ENCODE results near the gene MAP3K20. TPM values are rescaled to one million over a fixed set of nuclear protein-coding genes. Genes with fewer than 3 reads are reported as not detected.
"Not testable (repeated sequence)": the region's sequence is repeated elsewhere in the genome, so short reads cannot be mapped to it uniquely, and the experiment has no call there.

The MAP3K20 gene
- total and polyA plus RNA-seq, 5 donors from 2014 or later = 1.3 to 1.9 (median 1.7) TPM

GRCh38 chr2:173122936-173123335 is 47.3 kb downstream of the MAP3K20 start:
- no peaks in the 10 kb centered on the region for H3K36me3 Mint-ChIP-seq
- Histone ChIP-seq H3K4me3 (ENCODE audit: low read depth, low read length) (no peak overlapping the region), H3K27ac (ENCODE audit: insufficient read depth, low read length, poor library complexity, severe bottlenecking) (no peak overlapping the region), H3K9me3 (ENCODE audit: control insufficient read depth in 2 of 2, low read length in 2 of 2) (no peaks in the 10 kb centered on the region), H3K4me1 (ENCODE audit: control insufficient read depth, insufficient read depth, low read length, poor library complexity, severe bottlenecking) (no peaks in the 10 kb centered on the region), H3K36me3 (ENCODE audit: control insufficient read depth, insufficient read depth, low read length) (no peaks in the 10 kb centered on the region), H3K27me3 (ENCODE audit: control insufficient read depth, insufficient read depth, low read length) (no peaks in the 10 kb centered on the region)
- H3K27me3 Mint-ChIP-seq = peaks cover 10% of the 10 kb centered on the region
- H3K4me1 Mint-ChIP-seq = no peaks in the 10 kb centered on the region
- no peak overlapping the region for H3K4me3 Mint-ChIP-seq
- no peak overlapping the region for H3K27ac Mint-ChIP-seq
- no peak for ATAC-seq (ENCODE audit: low read depth in 2 of 2)
- H3K9me3 Mint-ChIP-seq = peaks cover 0 to 1% (median 0%) of the 10 kb centered on the region in 7 donors
- DNase-seq = no peak

- Histone ChIP-seq H3K36me3 (ENCODE audit: control insufficient read depth, insufficient read depth, low read length) (no peaks in the 10 kb centered on the region), H3K27ac (ENCODE audit: insufficient read depth, low read length, poor library complexity, severe bottlenecking) (no peak overlapping the region), H3K4me3 (ENCODE audit: low read depth, low read length) (no peak overlapping the region), H3K4me1 (ENCODE audit: control insufficient read depth, insufficient read depth, low read length, poor library complexity, severe bottlenecking) (no peaks in the 10 kb centered on the region), H3K27me3 (ENCODE audit: control insufficient read depth, insufficient read depth, low read length) (no peaks in the 10 kb centered on the region), H3K9me3 (ENCODE audit: control insufficient read depth in 2 of 2, low read length in 2 of 2) (no peaks in the 10 kb centered on the region)
- peaks cover 10% of the 10 kb centered on the region for H3K27me3 Mint-ChIP-seq
- no peaks in the 10 kb centered on the region for H3K36me3 Mint-ChIP-seq
- DNase-seq = no peak
- peaks cover 0 to 1% (median 0%) of the 10 kb centered on the region in 7 donors for H3K9me3 Mint-ChIP-seq
- ATAC-seq (ENCODE audit: low read depth in 2 of 2) = no peak
- H3K27ac Mint-ChIP-seq = no peak overlapping the region
- H3K4me1 Mint-ChIP-seq = no peaks in the 10 kb centered on the region
- H3K4me3 Mint-ChIP-seq = no peak overlapping the region
Observed at GRCh38 chr2:173124441-173124840, 48.8 kb downstream of the MAP3K20 start.

GRCh38 chr2:173126819-173127218 is 51.2 kb downstream of the MAP3K20 start:
- no peaks in the 10 kb centered on the region for H3K36me3 ChIP-seq (ENCODE audit: control insufficient read depth, insufficient read depth, low read length)
- Mint-ChIP-seq H3K27me3 (peaks cover 4% of the 10 kb centered on the region), H3K36me3 (no peaks in the 10 kb centered on the region), H3K9me3 (peaks cover 0 to 1% (median 0%) of the 10 kb centered on the region in 7 donors), H3K4me3 (no peak overlapping the region), H3K27ac (no peak overlapping the region), H3K4me1 (no peaks in the 10 kb centered on the region)
- H3K4me3 ChIP-seq (ENCODE audit: low read depth, low read length) = no peak overlapping the region
- ATAC-seq (ENCODE audit: low read depth in 2 of 2) = no peak
- no peaks in the 10 kb centered on the region for H3K27me3 ChIP-seq (ENCODE audit: control insufficient read depth, insufficient read depth, low read length)
- H3K27ac ChIP-seq (ENCODE audit: insufficient read depth, low read length, poor library complexity, severe bottlenecking) = no peak overlapping the region
- H3K9me3 ChIP-seq (ENCODE audit: control insufficient read depth in 2 of 2, low read length in 2 of 2) = no peaks in the 10 kb centered on the region
- DNase-seq = no peak
- H3K4me1 ChIP-seq (ENCODE audit: control insufficient read depth, insufficient read depth, low read length, poor library complexity, severe bottlenecking) = no peaks in the 10 kb centered on the region

- H3K27me3 ChIP-seq (ENCODE audit: control insufficient read depth, insufficient read depth, low read length); H3K9me3 Mint-ChIP-seq; H3K27ac Mint-ChIP-seq; H3K9me3 ChIP-seq (ENCODE audit: control insufficient read depth in 2 of 2, low read length in 2 of 2); H3K4me3 Mint-ChIP-seq; H3K4me1 Mint-ChIP-seq; H3K27me3 Mint-ChIP-seq; H3K36me3 Mint-ChIP-seq; DNase-seq; H3K36me3 ChIP-seq (ENCODE audit: control insufficient read depth, insufficient read depth, low read length); H3K27ac ChIP-seq (ENCODE audit: insufficient read depth, low read length, poor library complexity, severe bottlenecking); H3K4me1 ChIP-seq (ENCODE audit: control insufficient read depth, insufficient read depth, low read length, poor library complexity, severe bottlenecking); ATAC-seq (ENCODE audit: low read depth in 2 of 2); H3K4me3 ChIP-seq (ENCODE audit: low read depth, low read length): not testable (repeated sequence)
Observed at GRCh38 chr2:173128132-173128531, 52.5 kb downstream of the MAP3K20 start.

- Histone ChIP-seq H3K4me1 (ENCODE audit: control insufficient read depth, insufficient read depth, low read length, poor library complexity, severe bottlenecking) (no peaks in the 10 kb centered on the region), H3K27me3 (ENCODE audit: control insufficient read depth, insufficient read depth, low read length) (no peaks in the 10 kb centered on the region), H3K9me3 (ENCODE audit: control insufficient read depth in 2 of 2, low read length in 2 of 2) (no peaks in the 10 kb centered on the region), H3K27ac (ENCODE audit: insufficient read depth, low read length, poor library complexity, severe bottlenecking) (no peak overlapping the region), H3K36me3 (ENCODE audit: control insufficient read depth, insufficient read depth, low read length) (no peaks in the 10 kb centered on the region), H3K4me3 (ENCODE audit: low read depth, low read length) (no peak overlapping the region)
- Mint-ChIP-seq H3K27me3 (peaks cover 17% of the 10 kb centered on the region), H3K4me3 (no peak overlapping the region), H3K27ac (no peak overlapping the region), H3K4me1 (peaks cover 0 to 4% (median 0%) of the 10 kb centered on the region in 4 donors), H3K36me3 (no peaks in the 10 kb centered on the region), H3K9me3 (peaks cover 0 to 1% (median 0%) of the 10 kb centered on the region in 7 donors)
- ATAC-seq (ENCODE audit: low read depth in 2 of 2) (no peak), DNase-seq (no peak)
Observed at GRCh38 chr2:173130496-173131465, 55.1 kb downstream of the MAP3K20 start.

GRCh38 chr2:173132531-173132930 is 56.9 kb downstream of the MAP3K20 start:
- peaks cover 4% of the 10 kb centered on the region for H3K4me1 ChIP-seq (ENCODE audit: control insufficient read depth, insufficient read depth, low read length, poor library complexity, severe bottlenecking)
- Mint-ChIP-seq H3K27me3 (peaks cover 23% of the 10 kb centered on the region), H3K9me3 (peaks cover 0 to 1% (median 0%) of the 10 kb centered on the region in 7 donors), H3K27ac (no peak overlapping the region), H3K4me3 (no peak overlapping the region), H3K4me1 (peaks cover 5 to 17% (median 10%) of the 10 kb centered on the region in 4 donors), H3K36me3 (no peaks in the 10 kb centered on the region)
- H3K9me3 ChIP-seq (ENCODE audit: control insufficient read depth in 2 of 2, low read length in 2 of 2) = no peaks in the 10 kb centered on the region
- ATAC-seq (ENCODE audit: low read depth in 2 of 2) (no peak), DNase-seq (no peak)
- H3K27ac ChIP-seq (ENCODE audit: insufficient read depth, low read length, poor library complexity, severe bottlenecking) = no peak overlapping the region
- H3K36me3 ChIP-seq (ENCODE audit: control insufficient read depth, insufficient read depth, low read length) = no peaks in the 10 kb centered on the region
- H3K4me3 ChIP-seq (ENCODE audit: low read depth, low read length) = no peak overlapping the region
- H3K27me3 ChIP-seq (ENCODE audit: control insufficient read depth, insufficient read depth, low read length) = no peaks in the 10 kb centered on the region

GRCh38 chr2:173134703-173135102 is 59.1 kb downstream of the MAP3K20 start:
- peak in 1 of 3 donors; percentile 29 for DNase-seq
- Histone ChIP-seq H3K4me3 (ENCODE audit: low read depth, low read length) (no peak overlapping the region), H3K27me3 (ENCODE audit: control insufficient read depth, insufficient read depth, low read length) (no peaks in the 10 kb centered on the region), H3K9me3 (ENCODE audit: control insufficient read depth in 2 of 2, low read length in 2 of 2) (no peaks in the 10 kb centered on the region), H3K36me3 (ENCODE audit: control insufficient read depth, insufficient read depth, low read length) (no peaks in the 10 kb centered on the region), H3K27ac (ENCODE audit: insufficient read depth, low read length, poor library complexity, severe bottlenecking) (no peak overlapping the region), H3K4me1 (ENCODE audit: control insufficient read depth, insufficient read depth, low read length, poor library complexity, severe bottlenecking) (peaks cover 4% of the 10 kb centered on the region)
- H3K4me3 Mint-ChIP-seq = no peak overlapping the region
- H3K9me3 Mint-ChIP-seq = peaks cover 0 to 3% (median 0%) of the 10 kb centered on the region in 7 donors
- no peak for ATAC-seq (ENCODE audit: low read depth in 2 of 2)
- H3K27me3 Mint-ChIP-seq = peaks cover 23% of the 10 kb centered on the region
- peaks cover 5 to 17% (median 10%) of the 10 kb centered on the region in 4 donors for H3K4me1 Mint-ChIP-seq
- peak overlapping the region in 1 of 3 donors; percentile 64 for H3K27ac Mint-ChIP-seq
- no peaks in the 10 kb centered on the region for H3K36me3 Mint-ChIP-seq

Data from CD4-positive, CD25-positive, alpha-beta regulatory T cell (primary cell).